Measurements from ENCODE around the gene CDC42BPB. TPM values are rescaled to one million over a fixed set of nuclear protein-coding genes. Genes with fewer than 3 reads are reported as not detected.
A peak's percentile ranks its signal among the peaks of the same experiment; 100 is the strongest.

The CDC42BPB gene
- total RNA-seq, 1 donor from 2014 or later, result 116 TPM

GRCh38 chr14:102986810-102987579 lies 70.4 kb downstream of the CDC42BPB start:
- Mint-ChIP-seq H3K27ac (ENCODE audit: unreplicated experiment) (peak overlapping the region; percentile 91), H3K27me3 (ENCODE audit: low read depth, unreplicated experiment) (no peaks in the 10 kb centered on the region), H3K4me1 (ENCODE audit: low read depth, unreplicated experiment) (peaks cover 20% of the 10 kb centered on the region), H3K36me3 (ENCODE audit: low read depth, unreplicated experiment) (peaks cover 47% of the 10 kb centered on the region), H3K4me3 (ENCODE audit: unreplicated experiment) (peak overlapping the region; percentile 58), H3K9me3 (ENCODE audit: unreplicated experiment) (peaks cover 9% of the 10 kb centered on the region)
- Histone ChIP-seq H2AFZ (ENCODE audit: low read depth, low read length) (no peak overlapping the region), H3K4me3 (ENCODE audit: insufficient read depth, low read depth, low read length) (no peak overlapping the region), H3K4me2 (ENCODE audit: low read length) (peak overlapping the region; percentile 33), H3K36me3 (ENCODE audit: insufficient read depth, low read length) (peaks cover 18% of the 10 kb centered on the region), H3K9ac (ENCODE audit: low read length) (peak overlapping the region; percentile 5), H3K79me2 (ENCODE audit: insufficient read depth, low read length) (peaks cover 32% of the 10 kb centered on the region), H3K4me1 (ENCODE audit: insufficient read depth, low read length) (peaks cover 17% of the 10 kb centered on the region), H3K27me3 (ENCODE audit: insufficient read depth, low read length) (no peaks in the 10 kb centered on the region), H3K27ac (ENCODE audit: low read depth, low read length) (peak overlapping the region; percentile 32), H3K9me3 (ENCODE audit: insufficient read depth, low read depth, low read length) (no peaks in the 10 kb centered on the region), H4K20me1 (ENCODE audit: insufficient read depth, low read length) (peaks cover 75% of the 10 kb centered on the region)
- TF ChIP-seq CTCF (IDR thresholded peaks at IDR 0.05; ENCODE audit: insufficient read depth, low read depth, low read length) (no peak), EZH2 (IDR thresholded peaks at IDR 0.05; ENCODE audit: insufficient read depth, low read length) (no peak)
- DNase-seq (ENCODE audit: low read depth) (peak; percentile 78), FAIRE-seq (no peak)

GRCh38 chr14:102985665-102986064 lies 71.7 kb downstream of the CDC42BPB start:
- peaks cover 28% of the 10 kb centered on the region for H3K36me3 ChIP-seq (ENCODE audit: insufficient read depth, low read length)
- no peak for TF ChIP-seq CTCF (IDR thresholded peaks at IDR 0.05; ENCODE audit: insufficient read depth, low read depth, low read length)
- no peak for TF ChIP-seq EZH2 (IDR thresholded peaks at IDR 0.05; ENCODE audit: insufficient read depth, low read length)
- no peaks in the 10 kb centered on the region for H3K9me3 ChIP-seq (ENCODE audit: insufficient read depth, low read depth, low read length)
- no peak for FAIRE-seq
- DNase-seq (ENCODE audit: low read depth), result no peak
- no peaks in the 10 kb centered on the region for H3K27me3 ChIP-seq (ENCODE audit: insufficient read depth, low read length)
- peaks cover 34% of the 10 kb centered on the region for H3K79me2 ChIP-seq (ENCODE audit: insufficient read depth, low read length)
- Mint-ChIP-seq H3K9me3 (ENCODE audit: unreplicated experiment) (peaks cover 9% of the 10 kb centered on the region), H3K4me1 (ENCODE audit: low read depth, unreplicated experiment) (peaks cover 15% of the 10 kb centered on the region), H3K36me3 (ENCODE audit: low read depth, unreplicated experiment) (peaks cover 48% of the 10 kb centered on the region), H3K27me3 (ENCODE audit: low read depth, unreplicated experiment) (no peaks in the 10 kb centered on the region), H3K4me3 (ENCODE audit: unreplicated experiment) (no peak overlapping the region), H3K27ac (ENCODE audit: unreplicated experiment) (no peak overlapping the region)
- H4K20me1 ChIP-seq (ENCODE audit: insufficient read depth, low read length), result peaks cover 73% of the 10 kb centered on the region
- peaks cover 17% of the 10 kb centered on the region for H3K4me1 ChIP-seq (ENCODE audit: insufficient read depth, low read length)
- H3K27ac ChIP-seq (ENCODE audit: low read depth, low read length), result no peak overlapping the region
- H3K9ac ChIP-seq (ENCODE audit: low read length), result no peak overlapping the region
- H3K4me3 ChIP-seq (ENCODE audit: insufficient read depth, low read depth, low read length), result no peak overlapping the region
- H3K4me2 ChIP-seq (ENCODE audit: low read length), result no peak overlapping the region
- H2AFZ ChIP-seq (ENCODE audit: low read depth, low read length), result no peak overlapping the region
